ENCODE results near the gene LAMA2.

DNA sequence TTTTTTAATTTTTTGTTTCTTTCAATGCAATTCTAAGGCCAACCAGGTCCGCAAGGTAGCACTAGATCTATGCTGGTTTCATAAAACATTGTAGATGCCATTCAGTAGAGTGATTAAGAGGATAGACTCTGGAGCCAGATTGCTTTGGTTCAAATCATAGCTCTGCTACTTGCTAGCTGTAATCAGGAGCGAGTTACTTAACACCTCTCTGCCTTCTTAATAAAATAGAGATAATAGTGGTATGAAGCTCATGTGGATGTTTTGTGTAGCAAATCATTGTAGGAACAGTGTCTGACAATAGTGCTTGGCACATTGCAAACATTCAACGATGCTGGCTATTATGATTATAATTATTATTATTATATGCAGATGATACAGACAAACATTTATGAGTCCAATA is 164.9 kb downstream of the LAMA2 start:
- TF ChIP-seq, protein P1, sequence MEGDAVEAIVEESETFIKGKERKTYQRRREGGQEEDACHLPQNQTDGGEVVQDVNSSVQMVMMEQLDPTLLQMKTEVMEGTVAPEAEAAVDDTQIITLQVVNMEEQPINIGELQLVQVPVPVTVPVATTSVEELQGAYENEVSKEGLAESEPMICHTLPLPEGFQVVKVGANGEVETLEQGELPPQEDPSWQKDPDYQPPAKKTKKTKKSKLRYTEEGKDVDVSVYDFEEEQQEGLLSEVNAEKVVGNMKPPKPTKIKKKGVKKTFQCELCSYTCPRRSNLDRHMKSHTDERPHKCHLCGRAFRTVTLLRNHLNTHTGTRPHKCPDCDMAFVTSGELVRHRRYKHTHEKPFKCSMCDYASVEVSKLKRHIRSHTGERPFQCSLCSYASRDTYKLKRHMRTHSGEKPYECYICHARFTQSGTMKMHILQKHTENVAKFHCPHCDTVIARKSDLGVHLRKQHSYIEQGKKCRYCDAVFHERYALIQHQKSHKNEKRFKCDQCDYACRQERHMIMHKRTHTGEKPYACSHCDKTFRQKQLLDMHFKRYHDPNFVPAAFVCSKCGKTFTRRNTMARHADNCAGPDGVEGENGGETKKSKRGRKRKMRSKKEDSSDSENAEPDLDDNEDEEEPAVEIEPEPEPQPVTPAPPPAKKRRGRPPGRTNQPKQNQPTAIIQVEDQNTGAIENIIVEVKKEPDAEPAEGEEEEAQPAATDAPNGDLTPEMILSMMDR (IDR thresholded peaks at IDR 0.05; ENCODE audit: poor library complexity): no peak
- TF ChIP-seq EZH2 (IDR thresholded peaks at IDR 0.05; ENCODE audit: borderline replicate concordance): no peak
- TF ChIP-seq EZH2phosphoT487 (IDR thresholded peaks at IDR 0.05; ENCODE audit: low read depth, severe bottlenecking, unreplicated experiment): no peak
